NCI-H2171 (cell line): ENCODE results near the gene WNT7B.

Experiments
- DNase-seq: peaks from one replicate; lab custom pipeline; 2025; lab: John Stamatoyannopoulos, UW

WNT7B gene

DNA sequence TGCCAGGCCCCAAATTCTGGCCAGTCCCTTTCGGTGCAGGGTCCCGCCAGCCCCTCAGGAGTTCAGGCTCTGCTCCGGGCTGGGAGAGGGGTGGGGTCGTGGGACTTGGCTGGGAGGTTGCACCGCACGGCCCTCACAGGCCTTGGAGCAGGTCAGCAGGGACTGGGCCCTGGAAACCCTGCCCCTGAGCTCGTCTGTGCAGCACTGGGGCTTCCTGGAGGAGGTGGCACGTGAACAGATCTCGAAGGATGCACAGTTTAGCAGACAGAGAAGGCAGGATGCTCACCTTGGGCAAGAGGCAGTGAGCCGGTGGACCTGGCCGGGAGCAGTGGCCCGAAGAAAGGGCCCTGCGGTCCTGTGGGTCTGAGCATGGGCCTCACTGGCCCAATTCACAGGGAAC is 70.0 kb downstream of the WNT7B start:
- no peak for DNase-seq

DNA sequence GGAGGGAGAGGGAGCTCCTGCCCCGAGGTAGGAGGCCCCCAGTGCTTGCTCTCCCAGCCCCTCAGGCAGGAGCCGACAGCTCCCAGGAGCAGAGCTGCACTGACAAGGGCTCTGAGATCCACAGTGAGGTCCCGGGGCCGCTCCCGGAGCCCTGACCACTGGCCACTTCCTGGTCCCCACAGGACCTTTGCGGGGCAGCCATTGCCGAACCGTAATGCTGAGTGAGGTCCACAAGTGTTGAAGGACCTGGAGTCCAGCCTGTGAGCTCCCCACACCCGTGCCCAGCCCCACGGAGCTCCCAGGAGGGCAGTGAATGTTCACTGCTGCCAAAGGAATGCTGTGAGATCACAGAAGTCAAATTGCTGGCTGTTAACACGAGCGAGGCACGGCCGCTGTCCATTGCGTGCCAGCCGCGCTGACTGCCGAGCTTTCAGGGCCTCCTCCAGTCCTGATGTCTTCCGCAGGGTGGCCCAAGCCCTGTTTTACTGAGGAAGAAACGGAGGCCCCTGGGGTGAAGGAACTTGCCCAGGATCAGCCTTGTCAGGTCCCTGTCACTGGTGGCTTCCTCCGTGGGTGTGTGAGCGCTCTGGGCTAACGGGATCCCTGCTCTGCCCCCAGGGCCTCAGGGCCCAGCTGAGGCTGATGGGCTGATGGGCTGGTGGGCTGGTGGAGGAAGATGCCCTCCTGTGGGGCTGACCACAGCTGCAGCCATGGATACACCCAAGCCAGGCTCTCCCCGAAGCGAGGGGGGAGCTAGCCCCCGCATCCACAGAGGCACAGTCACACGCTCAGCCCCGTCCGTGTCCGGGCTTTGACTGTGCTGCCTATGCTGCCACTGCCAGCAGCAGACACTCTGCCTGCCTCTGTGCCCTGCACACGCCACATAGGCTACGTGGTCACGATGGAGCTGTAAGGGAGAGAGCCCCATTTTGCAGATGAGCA is 70.8 kb downstream of the WNT7B start:
- DNase-seq: no peak

DNA sequence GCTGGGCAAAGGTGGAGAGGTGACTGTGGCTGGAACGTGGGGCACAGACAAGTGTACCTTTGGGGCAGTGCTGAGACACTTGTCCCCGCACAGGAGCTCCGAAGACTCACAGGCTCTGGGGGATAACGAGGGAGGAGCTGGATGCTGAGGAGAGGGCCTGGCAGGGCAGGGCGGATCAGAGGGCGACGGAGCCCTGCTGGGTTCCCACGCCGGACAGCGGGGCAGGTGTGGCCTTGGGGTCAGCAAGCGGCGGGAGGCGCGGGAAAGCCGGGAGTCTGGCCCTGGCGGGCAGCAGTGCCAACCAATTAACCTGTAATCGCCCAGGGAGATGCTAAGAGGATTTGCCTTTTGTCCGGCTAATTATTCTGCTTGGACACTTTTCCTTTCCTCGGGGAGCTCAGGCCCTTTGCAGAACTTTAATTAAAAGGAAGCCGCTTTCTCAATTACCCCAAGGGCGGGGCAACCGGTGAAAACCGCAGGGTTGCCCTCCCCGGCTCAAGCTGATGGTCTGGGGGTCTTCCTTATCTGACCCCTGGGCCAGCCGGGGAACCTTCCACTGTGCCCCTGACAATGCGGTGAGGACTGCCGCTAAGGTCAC is 71.5 kb downstream of the WNT7B start:
- no peak for DNase-seq

DNA sequence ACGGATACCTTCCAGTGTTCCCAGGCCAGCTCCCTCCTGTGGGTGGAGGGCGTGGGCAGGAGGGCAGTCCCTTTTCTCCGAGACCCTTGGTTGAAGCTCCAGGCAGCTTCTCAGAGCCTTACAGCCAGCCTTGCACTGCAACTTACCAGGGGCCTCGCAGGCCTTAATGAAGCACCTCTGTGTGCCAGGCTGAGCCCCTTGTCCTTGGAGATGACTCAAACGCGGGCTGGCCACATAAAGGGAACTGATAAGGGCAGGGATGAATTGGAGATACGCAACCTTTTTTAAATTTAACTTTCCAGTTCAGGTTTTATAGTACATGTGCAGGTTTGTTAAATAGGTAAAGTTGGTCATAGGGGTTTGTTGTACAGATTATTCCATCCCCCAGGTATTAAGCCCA is 72.7 kb downstream of the WNT7B start:
- DNase-seq: no peak

DNA sequence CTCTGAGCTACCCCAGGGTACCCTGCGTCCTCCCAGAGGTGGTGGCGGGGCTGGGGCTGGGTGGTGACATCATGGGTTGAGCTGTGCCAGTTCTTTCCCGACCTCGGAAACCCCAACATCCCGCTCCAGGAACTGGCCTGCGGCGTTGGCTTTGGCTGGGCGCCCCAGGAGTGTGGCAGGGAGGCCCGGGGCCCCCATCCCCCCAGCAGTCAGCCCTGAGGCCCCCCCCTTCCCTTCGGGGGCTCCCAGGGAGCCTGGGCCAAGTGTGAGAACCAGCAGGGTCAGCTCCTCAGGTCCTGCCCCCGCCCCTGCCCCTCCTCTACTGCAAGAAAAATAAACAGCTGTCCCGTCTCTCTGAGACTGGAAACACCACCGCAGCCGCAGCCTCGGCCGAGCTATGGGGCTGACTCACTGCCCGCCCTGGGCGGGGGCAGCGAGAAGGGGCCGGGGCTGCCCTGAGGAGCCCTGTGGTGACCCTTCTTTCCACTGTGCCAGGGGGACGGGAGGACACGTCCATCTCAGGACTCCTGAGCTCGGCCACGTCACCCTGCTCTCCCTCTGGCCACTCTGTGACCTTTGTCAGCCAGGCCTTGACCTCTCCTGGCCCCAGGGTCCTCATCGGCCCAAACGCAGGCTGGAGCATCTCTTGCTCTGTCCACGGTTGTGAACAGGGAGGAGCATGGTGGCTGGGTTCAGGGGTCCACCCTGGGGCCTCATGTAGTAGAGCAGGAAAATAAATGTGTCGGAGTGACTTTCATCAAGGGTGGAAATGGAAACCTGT is 73.4 kb downstream of the WNT7B start:
- DNase-seq: no peak

DNA sequence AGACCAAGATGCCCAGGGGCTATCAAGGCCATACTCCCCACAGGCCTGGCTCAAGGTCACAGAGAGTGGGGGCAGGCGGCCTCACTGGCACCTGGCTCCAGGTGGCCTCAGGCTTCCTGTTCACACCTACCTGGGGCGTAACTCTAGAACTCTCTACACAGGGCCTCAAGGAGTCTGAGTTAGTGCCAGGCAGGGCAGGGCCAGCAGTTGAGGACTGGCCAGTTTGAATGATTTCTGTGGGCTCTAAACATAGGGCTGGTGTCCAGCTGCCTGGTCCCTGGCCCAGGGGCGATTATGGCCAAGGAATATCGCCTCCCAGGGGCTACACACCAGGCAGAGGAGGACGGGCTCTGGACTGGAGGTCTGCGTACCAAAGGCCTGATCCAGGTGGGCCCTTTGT is 79.2 kb downstream of the WNT7B start:
- DNase-seq: no peak

DNA sequence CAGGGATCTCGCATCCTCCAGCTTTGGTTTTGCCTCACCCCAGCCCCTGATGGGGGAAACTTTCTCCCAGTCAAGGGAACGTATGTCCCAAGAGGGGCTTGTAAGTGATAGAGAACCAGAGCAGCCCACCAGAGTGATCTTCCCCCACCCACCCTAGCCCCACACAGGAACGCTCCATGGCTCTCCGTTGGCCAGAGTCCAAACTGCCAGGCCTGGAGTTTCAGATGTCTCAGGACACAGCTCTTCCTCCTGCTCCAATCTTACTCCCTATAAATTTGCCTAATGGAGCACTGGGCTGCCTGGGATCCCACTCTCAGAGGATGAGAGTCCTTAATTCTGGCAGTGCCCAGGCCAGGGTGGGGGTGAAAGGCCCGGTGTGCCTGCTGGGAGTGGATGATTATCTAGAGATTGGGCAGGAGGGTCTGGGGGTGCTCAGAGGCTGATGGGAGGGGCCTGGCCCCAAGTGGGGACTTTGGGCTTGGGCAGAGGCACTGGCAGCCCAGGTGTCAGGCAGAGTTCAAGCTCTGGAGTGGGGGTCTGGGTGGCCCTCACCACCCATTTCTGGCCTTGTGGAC is 79.9 kb downstream of the WNT7B start:
- DNase-seq: no peak

DNA sequence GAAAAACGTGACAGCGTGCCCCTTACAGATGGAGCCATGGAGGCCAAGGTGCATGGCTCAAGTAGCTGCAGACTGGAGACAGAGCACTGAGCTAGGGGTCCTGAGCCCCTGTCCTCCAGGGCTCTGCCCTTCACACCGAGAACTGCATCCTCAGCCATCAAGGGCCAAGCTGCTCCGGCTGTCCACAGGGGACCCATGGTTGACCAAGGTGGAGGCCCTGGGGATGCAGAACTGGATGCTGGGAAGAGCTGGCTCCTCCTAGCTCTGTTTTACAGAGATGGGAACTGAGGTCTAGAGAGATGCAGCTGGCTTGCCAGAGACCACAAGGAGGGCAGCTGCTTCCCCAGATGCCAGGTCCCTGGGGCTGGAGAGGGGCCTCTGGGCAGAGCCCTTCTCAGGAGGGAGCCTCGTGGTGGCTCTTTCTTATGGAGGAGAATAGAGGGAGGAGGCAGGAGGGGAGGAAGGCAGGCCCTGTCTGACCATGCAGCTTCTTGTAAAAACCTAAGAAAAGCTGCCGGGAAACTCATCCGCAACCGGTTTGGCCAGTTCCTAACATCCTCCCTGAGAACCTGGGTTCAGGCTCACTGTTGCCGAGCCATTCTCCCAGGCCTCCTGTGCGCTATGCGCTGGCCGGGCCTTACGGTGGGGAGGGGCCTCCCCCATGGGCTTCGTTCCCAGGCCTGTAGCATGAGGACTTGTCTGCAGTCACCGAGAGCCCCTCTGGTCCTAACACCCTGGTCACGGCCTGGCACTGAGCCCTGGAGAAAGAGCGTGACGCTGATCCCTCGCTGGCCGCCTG is 80.6 kb downstream of the WNT7B start:
- DNase-seq: no peak

DNA sequence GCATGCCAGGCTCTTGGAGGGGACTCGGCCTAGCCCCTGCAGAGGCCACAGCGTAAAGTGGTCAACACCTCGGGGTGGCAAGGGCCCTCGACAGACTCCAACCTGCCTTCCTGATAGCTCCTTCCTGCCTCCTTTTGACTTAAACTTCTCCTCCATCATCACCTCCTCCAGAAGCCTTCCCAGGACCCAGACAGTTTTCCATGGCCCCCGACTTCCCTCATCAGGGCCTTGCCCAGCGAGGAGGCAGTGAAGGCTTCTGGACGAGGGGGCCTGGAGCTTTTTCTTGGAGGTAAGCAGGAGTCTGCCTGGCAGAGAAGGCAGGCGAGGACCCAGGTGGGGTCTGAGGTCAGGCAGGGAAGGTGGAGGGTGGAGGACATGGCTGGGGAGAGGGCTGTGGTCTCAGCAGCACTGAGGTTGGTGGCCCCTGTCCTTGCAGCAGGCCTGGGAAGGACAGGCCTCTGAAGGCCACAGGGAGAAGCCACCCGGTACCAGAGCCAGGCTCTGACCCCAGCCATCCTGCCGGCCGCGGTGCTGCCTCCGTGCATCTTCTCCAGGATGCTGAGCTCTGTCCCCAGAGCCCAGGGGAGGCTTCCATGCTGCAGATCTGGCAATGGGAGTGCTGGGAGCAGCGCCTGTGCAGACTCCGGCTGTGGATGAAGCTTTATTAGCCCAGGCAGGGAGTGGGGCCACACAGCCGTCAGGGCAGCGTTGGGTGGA is 81.4 kb downstream of the WNT7B start:
- no peak for DNase-seq

DNA sequence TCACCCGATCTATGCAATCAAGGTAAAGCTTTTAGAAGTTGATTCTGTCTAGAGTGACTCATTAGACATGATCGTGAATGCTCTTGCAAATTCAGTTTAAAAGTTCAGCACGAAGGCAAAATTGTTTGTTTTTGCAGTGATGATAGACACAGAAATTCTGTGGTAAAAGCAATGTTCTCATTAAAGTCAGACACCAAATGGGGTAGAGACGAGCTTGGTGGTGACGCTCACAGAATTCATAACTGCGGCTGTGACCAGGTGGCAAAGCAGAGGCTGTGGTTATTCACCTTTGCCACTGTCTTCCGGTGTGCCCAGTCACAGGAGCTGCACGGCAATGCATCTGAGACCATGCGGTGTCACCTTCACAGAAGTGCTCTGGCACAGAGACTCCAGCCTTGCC is 83.4 kb downstream of the WNT7B start:
- DNase-seq: no peak

DNA sequence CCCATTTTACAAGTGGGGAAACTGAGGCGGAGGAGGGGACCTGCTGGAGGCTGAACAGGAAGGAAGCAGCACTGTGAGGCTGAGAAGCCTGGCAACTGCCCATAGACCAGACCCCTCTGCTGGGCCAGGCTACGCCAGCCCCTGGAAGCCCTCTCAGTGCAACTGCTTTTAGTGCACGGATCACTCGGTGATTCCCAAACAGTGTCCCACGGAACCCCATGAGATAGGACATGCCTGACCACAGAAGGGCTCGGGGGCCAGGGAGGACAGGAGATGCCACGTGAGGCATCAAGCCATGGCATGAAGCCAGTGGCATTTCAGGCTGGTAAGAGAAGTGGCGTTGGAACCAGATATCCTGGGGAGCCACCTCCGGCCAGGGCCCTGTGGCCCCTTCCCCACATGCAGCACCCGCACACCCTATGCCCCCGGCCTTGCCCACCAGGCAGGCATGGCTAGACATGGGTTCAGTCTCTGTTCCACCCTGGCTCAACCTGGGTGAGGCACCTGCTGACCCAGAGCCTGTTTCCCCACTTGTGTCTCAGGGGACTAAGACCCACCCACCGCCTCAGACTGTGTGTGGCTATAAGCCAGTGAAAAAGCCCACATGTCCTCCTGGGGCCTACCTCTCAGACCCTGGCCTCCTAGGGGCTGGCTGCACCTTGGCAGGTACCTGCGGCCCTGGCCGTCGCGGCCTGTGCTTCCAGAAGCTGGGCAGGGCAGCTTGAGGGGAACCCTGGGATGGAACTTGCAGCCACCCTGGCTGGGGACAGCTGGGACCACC is 84.1 kb downstream of the WNT7B start:
- no peak for DNase-seq

DNA sequence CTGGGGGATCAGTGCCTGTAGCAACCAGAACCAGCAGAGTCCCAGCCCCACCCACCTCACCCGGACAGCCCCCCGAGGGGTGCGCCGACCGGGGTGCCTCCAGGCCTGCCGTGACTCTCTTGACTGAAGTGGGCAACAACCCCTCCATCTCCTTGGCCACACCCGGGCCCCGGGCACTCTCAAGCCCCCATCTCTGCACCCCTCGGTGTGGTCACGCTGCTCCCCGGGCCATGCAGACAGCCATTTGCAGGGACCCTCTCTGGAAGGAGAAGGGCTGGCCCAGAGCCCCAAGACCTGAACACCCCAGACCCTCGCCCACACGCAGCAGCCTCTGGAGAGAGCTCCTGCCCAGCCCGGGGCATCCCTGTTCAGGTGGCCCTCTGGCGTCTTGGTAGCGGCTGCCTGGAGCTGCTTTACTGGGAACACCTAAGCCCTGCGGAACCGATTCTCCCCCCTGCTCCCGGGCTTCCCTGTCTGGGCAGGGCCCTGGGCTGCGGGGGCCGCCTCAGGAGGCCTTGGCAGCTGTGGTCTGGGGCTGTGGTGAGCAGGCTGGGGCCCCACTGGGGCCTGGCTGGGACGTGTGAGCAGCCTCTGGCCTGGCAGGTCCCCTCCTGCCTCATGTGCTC is 84.9 kb downstream of the WNT7B start:
- no peak for DNase-seq

DNA sequence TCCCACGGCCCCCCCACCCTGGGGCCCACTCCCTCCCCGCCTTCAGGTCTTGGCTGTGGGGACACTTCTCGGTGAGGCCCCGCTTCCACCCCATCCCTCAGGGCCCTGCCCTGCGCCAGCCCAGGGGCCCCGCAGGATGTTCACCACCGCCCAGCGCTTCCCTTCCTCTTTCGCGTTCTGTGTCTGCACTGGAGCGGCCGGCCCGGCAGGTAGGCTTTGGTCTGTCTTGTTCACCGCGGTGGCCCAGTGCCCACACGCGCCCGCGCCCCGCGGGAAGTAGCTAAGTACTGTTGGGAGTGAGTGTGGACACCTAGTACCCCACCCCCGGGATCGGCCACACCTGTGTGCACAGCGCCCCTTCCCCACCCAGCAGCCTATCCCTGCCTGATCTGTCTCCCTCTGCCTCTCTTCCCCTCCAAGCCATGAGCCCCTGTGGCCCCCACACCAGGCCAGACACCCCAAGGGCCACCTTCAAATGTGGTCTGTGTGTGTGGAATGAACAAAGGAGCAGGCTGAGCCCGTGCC is 85.4 kb downstream of the WNT7B start:
- no peak for DNase-seq

DNA sequence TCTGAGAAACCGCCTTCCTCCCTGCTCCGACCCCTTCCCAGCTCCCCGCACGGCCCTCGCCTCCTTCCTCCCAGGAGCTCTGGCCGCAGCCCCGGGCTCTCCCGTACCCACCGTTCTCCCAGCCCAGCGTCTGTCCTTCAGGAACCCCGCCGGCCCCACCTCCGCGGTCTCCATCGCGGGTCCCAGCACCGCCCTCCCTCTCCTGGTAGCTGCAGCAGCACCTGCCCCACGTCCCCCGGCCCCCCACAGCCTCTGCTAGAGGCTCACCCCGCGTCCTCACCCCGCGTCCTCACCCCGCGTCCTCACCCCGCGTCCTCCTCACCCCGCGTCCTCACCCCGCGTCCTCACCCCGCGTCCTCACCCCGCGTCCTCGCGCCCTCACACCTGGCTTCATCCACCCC is 85.9 kb downstream of the WNT7B start:
- no peak for DNase-seq

DNA sequence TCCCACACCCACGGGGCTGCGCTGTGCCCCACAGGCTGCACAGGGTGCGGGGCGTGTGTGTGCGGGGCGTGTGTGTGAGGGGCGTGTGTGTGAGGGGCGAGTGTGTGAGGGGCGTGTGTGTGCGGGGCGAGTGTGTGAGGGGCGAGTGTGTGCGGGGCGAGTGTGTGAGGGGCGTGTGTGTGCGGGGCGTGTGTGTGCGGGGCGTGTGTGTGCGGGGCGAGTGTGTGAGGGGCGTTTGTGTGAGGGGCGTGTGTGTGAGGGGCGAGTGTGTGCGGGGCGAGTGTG is 86.7 kb downstream of the WNT7B start:
- DNase-seq: no peak

DNA sequence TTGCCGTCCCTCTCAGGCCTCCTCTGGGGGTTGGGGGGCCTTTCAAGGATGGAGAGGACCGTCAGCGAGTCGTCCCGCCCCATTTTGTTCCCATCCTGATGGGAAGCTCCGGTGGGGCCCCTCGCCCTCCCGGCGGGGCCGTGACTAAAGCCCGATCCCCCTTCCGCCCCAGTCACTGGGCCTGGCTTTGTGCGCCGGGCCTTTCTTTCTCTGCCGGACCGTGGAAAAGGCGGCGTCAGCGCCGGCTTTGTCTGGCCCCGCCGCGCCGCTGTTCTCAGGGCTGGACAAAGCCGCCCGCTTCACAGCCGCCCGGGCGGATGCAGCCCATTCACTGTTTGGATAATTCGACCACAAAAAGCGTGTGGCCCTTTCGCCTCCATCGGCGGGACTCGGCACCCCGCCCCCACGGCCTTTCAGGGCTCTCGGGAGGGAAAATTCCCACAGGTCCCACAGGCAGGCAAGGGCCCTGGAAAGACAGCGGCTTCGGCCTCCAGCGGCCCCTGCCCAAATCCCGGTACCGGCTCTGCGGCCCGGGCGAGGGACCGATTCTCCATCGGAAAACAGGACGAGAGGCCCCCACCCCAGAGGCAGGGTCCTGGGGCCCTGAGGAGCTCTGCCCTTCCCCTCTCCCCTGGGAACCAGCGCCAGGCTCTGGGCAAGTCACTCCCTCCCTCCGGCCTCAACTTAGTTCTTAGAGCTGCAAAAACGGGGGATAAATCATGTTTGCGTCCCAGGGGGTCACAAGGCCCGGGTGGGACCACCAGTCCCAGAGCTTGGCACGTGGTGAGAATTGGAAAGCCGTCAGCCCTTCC is 87.2 kb downstream of the WNT7B start:
- no peak for DNase-seq

DNA sequence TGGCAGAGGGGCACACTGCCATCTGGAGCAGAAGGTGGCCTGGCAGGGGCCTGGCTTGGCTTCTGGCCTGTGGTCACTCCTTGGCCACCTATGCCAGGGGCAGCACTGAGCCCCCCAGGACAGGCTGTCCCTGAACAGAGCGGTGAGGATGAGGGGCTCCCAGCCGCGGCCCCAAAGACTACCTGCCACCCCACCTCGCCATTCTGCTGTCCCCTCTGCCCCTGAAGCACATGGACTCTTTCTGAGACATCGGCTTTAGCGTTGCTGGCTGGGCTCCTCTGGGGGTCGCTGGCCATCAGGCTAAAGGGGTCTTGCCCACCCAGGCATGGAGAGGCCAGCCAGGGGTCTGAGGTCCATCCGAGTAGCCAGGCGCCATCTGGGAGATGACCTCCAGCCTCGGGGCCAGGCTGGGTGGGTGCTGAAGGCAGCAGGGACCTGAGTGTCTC is 87.8 kb downstream of the WNT7B start:
- no peak for DNase-seq

DNA sequence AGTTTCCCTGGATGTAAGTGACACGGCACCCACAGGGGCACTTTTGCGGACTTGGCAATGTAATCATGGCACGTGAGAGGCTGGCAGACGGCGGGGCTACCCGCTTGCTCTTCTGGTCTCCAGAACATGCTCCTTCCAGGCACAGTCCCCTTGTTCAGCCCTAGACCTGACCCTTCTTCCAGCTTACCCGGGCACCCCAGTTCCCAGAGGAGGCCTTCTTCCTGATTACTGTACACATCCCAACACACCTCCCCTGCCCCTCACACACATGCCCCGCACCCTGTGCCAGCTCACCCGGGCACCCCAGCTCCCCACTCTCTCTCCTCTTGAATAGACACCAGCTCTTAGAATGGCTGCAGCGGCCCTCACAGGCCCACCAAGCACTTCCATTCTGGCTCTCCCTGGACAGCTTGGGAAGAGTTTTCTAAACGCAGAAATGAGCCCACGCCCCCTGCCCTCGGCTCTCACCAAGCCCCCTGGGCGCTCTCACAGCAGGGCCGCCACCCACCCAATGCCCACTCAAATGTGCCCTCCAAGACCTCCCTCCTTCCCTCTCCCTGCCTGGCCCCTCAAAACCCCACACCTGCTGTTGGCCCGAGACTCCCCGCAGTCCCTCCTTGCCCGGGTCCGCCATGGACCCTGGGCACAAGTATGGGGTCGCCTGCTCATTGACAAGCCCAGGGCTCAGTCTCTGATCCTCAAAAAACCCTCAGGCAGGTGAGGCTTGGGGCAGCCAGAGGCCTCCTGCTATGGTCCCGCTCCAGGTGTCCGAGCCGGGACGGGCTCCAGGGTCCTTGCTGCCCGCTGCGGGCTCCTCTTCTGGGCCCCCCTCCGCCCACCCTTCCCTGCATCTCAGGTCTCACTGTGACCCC is 88.5 kb downstream of the WNT7B start:
- no peak for DNase-seq
